Mucosa of rectum (tissue), 2 donors: ENCODE results near the gene TUBA4A.
A peak's percentile ranks its signal among the peaks of the same experiment; 100 is the strongest.
"Not testable (repeated sequence)": the region's sequence is repeated elsewhere in the genome, so short reads cannot be mapped to it uniquely, and the experiment has no call there.

Source experiments
- H3K27ac ChIP-seq, 2 donors: one replicate each; pipeline ENCODE4 v1.7.0; 2013; ENCODE audit warnings: inconsistent platforms in 2 of 2, low read depth in 2 of 2, low read length in 2 of 2
- H3K27me3 ChIP-seq, 2 donors: one replicate each; pipeline ENCODE4 v1.7.0; 2013; ENCODE audit warnings: low read length in 2 of 2; ENCODE audit not compliant: control insufficient read depth in 2 of 2, insufficient read depth in 2 of 2
- H3K36me3 ChIP-seq, 2 donors: one replicate each; pipeline ENCODE4 v1.7.0; 2013; ENCODE audit warnings: low read length in 2 of 2; ENCODE audit not compliant: control insufficient read depth in 2 of 2, insufficient read depth in 2 of 2
- H3K4me1 ChIP-seq, 2 donors: one replicate each; pipeline ENCODE4 v1.7.0; 2013; ENCODE audit warnings: low read length in 2 of 2, mild to moderate bottlenecking in 1 of 2; ENCODE audit not compliant: control insufficient read depth in 2 of 2, insufficient read depth in 2 of 2
- H3K4me3 ChIP-seq, 2 donors: one replicate each; pipeline ENCODE4 v1.7.0; 2013; ENCODE audit warnings: low read length in 2 of 2
- H3K9ac ChIP-seq, 2 donors: one replicate each; pipeline ENCODE4 v1.7.0; 2013; ENCODE audit warnings: low read length in 2 of 2, low read depth in 1 of 2, mild to moderate bottlenecking in 1 of 2
- H3K9me3 ChIP-seq, 2 donors: one replicate each; pipeline ENCODE4 v1.7.0; 2013; ENCODE audit warnings: low read length in 2 of 2; ENCODE audit not compliant: control insufficient read depth in 2 of 2
- donor health status: healthy.
- donor health status: Normal muscosa, but diverticular disease.

TUBA4A gene

DNA sequence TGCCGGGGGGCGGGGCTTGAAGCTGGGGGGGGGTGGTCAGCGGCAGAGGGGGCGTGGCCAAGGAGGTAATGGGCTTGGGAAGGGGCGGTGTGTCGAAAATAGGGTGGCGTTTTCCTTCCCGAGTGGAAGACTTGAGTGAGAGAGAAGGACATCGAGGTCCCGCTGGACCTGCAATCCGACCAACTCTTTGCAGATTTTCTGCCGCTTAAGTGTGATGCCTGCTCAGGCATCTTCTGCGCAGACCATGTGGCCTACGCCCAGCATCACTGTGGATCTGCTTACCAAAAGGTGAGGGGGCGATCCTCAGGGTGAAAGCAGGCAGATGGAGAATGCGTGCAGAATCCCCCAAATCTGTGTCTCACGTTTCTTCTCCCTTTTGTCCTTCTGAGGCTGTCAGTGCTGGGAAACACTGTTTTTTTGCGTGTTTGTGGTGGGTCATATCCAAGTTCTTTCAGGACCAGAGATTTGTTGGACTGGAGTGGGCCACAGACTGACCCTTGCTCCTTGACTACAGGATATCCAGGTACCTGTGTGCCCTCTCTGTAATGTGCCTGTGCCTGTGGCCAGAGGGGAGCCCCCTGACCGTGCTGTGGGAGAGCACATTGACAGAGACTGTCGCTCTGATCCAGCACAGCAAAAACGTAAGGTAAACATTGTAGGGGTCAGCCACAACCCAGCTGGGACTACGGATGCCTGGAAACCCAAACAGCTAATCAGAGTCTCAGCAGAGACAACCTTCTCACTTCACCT is 46.4 kb downstream of the TUBA4A start:
- H3K36me3 ChIP-seq, result peaks cover 18 to 28% of the 10 kb centered on the region in 2 donors
- peaks cover 16 to 19% of the 10 kb centered on the region in 2 donors for H3K4me1 ChIP-seq
- peak overlapping the region; percentile 38 to 67 for H3K9ac ChIP-seq
- H3K9me3 ChIP-seq, result no peaks in the 10 kb centered on the region
- peak overlapping the region; percentile 94 to 98 for H3K27ac ChIP-seq
- H3K27me3 ChIP-seq, result no peaks in the 10 kb centered on the region
- peak overlapping the region; percentile 56 to 79 for H3K4me3 ChIP-seq

GRCh38 chr2:219206328-219207133 is 47.2 kb downstream of the TUBA4A start, which contains the start of gene ZFAND2B:
Gene ZFAND2B (plus strand): TSS chr2:219206782. CDS start chr2:219206988, 206 bp downstream.
- Histone ChIP-seq H3K4me3 (peak within 1 kb of the TSS; percentile 71 to 93), H3K36me3 (peaks cover 18 to 28% of the 10 kb centered on the region in 2 donors), H3K27ac (peak within 1 kb of the TSS; percentile 94 to 98), H3K27me3 (no peaks in the 10 kb centered on the region), H3K9ac (peak within 1 kb of the TSS; percentile 92 to 98), H3K9me3 (no peaks in the 10 kb centered on the region), H3K4me1 (peaks cover 16 to 19% of the 10 kb centered on the region in 2 donors)

DNA sequence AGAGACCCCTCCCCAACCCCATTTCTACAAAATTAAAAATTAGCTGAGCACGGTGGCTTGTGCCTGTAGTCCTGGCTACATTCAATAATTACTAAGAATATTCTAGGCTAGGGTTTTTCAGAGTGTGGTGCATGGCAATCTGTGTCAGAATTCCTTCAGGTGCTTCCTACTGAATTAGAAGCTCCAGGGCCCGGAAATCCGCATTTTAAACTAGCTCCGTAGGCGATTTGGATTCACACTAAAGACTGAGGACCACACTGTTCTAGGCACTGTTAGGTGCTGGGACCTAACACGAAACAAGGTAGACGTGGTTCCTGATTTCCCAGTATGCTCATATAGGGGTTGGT is 47.8 kb downstream of the TUBA4A start:
- H3K4me1 ChIP-seq, result peaks cover 16 to 19% of the 10 kb centered on the region in 2 donors
- peak overlapping the region; percentile 94 to 98 for H3K27ac ChIP-seq
- H3K9ac ChIP-seq, result peak overlapping the region; percentile 92 to 98
- peaks cover 18 to 25% of the 10 kb centered on the region in 2 donors for H3K36me3 ChIP-seq
- no peaks in the 10 kb centered on the region for H3K9me3 ChIP-seq
- peak overlapping the region; percentile 71 to 93 for H3K4me3 ChIP-seq
- H3K27me3 ChIP-seq, result no peaks in the 10 kb centered on the region

DNA sequence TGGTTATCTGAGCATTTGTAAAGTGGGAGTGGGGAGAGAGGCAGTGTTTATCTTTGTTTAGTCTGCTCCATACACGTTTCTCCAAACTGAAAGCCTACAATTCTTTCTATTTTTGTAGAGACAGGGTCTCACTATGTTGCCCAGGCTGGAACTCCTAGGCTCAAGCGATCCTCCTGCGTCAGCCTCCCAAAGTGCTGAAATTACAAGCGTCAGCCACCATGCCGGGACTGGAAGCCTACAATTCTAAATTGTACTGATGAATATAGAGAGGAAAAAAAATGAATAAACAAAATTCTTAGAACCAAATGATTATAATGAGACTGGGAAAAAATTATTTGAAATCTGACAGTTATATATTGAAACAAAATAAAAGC is 48.6 kb downstream of the TUBA4A start:
- Histone ChIP-seq H3K36me3 (peaks cover 17 to 18% of the 10 kb centered on the region in 2 donors), H3K9ac (no peak overlapping the region), H3K4me1 (peaks cover 16 to 19% of the 10 kb centered on the region in 2 donors), H3K27me3 (no peaks in the 10 kb centered on the region), H3K9me3 (no peaks in the 10 kb centered on the region), H3K27ac (no peak overlapping the region), H3K4me3 (no peak overlapping the region)

DNA sequence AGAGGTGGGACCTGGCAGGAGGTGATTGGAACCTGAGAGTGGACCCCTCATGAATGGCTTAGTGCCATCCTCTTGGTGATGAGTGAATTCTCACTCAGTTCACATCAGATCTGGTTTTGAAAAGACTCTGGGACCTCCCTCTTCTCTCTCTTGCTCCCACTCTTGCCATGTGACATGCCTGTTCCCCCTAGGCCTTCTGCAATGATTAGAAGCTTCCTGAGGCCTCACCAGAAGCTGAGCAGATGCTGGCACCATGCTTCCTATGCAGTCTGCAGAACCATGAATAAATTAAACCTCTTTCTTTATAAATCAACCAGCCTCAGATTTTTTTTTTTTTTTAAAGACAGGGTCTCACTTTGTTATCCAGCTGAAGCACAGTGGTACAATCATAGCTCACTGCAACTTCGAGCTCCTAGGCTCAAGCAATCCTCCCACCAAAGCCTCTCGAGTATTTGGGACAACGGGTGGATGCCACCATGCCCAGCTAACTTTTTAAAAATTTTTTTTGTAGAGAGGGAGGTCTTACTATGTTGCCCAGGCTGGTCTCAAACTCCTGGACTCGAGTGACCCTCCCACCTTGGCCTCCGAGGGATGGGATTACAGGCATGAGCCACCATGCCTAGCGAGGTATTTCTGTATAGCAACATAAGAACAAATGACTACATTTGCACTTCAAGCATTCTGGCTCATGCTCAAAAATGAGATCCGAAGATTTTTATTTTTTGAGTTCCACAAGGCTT is 49.1 kb downstream of the TUBA4A start:
- H3K9me3 ChIP-seq, result no peaks in the 10 kb centered on the region
- H3K4me3 ChIP-seq, result no peak overlapping the region
- H3K4me1 ChIP-seq, result peaks cover 16 to 19% of the 10 kb centered on the region in 2 donors
- H3K27ac ChIP-seq, result no peak overlapping the region
- no peaks in the 10 kb centered on the region for H3K27me3 ChIP-seq
- no peak overlapping the region for H3K9ac ChIP-seq
- peaks cover 13 to 16% of the 10 kb centered on the region in 2 donors for H3K36me3 ChIP-seq

DNA sequence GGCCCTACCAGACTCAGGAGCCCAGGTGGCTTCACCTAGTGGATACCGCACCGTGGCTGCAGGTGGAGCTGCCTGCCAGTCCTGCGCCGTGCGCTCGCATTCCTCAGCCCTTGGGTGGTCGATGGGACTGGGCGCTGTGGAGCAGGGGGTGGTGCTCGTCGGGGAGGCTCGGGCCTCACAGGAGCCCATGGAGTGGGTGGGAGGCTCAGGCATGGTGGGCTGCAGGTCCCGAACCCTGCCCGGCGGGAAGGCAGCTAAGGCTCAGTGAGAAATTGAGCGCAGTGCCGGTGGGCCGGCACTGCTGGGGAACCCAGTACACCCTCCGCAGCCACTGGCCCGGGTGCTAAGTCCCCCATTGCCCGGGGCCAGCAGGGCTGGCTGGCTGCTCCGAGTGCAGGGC is 52.4 kb downstream of the TUBA4A start:
- H3K4me1 ChIP-seq, H3K4me3 ChIP-seq, H3K27ac ChIP-seq, H3K9ac ChIP-seq, H3K27me3 ChIP-seq, H3K36me3 ChIP-seq, H3K9me3 ChIP-seq: not testable (repeated sequence)

- not testable (repeated sequence) for H3K4me3 ChIP-seq, H3K9me3 ChIP-seq, H3K4me1 ChIP-seq, H3K9ac ChIP-seq, H3K27me3 ChIP-seq, H3K36me3 ChIP-seq, H3K27ac ChIP-seq
Measured at GRCh38 chr2:219200502-219201326, 53.0 kb downstream of the TUBA4A start.
